NCI-H128 (cell line): ENCODE results near the gene ACADVL.

Experiments
- DNase-seq: peaks from one replicate; lab custom pipeline; 2025; ENCODE audit not compliant: unreplicated experiment; lab: John Stamatoyannopoulos, UW

The ACADVL gene

DNA sequence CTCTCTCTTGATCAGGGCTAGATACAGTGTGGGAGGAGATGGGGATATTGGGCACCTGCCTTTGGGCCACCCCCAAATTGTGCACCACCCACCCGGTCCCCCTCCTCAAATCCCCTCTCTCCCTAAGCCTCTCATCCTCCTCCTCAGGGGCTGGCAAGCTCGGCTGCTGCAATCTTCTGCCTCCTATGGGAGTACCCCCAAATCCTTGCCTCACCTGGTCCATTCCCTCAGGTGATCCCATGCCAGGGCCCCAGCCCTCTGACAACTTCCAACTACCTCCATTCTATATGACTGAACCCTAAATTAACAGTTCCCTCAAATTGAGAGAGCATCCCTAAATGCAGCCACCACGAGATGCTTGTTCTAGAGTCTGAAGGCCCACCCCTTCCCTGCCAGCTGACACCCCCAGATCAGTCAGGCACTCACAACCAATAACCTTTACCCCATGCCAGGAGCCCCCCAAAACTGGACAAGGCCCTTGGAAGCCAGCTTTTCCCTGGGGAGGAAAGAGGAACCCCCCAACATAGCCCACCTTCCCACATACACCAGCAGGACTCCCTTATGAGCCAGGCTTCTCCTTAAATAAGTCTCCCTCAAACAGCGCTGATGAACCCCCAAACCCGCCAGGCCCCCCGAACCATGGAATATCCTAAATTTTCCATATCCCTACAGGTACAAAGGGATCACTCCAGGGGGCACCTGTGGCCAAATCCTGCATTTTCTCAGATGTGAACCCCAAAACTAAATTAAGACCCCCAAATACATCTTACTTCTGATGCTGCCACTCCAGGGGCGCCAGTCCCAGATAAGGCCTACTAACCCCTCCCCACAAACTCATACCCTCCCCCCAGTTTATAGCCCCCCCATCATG, 3.3 kb upstream of the ACADVL start:
- DNase-seq, result no peak

DNA sequence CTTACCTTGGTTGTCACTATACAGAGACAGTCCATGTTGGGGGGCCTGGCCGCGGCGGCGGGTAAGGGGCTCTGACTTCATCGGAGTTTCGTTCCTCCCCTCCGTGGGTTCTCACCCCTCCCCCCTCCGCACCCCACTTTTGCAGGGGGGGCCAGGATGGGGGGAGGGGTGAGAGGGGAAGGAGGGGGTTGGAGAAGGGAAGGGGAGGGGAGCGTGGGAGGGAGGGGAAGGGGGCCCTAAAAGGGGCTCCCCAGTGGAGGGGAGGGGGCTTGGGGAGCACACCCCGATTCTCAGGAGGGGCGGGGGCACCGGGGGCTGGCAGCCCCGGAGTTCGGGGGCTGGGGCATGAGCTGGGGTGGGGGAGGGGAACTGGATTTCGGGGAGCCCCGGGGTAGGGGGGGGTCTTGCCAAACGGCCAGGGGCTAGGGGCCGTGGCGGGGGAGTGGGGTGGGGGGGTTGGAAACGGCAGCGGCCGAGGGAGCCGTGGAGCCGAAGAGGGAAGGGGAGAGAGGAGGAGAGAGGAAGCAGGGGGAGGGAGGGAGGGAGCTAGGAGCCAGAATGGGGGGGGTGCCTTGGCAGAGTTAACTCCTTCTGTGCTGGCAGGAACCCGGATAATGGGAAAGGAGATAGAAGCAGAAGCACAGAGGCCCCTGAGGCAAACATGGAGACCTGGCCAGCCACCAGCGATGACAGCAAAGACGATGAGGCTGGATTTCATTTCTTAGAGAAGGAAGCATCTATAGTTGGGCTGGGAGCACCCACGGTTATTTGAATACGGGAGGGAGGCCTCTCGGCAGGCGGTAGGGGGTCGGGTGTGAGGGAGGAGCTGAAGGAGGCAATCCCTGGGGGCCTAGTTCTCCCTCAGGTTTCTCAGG, 2.4 kb upstream of the ACADVL start:
- no peak for DNase-seq

DNA sequence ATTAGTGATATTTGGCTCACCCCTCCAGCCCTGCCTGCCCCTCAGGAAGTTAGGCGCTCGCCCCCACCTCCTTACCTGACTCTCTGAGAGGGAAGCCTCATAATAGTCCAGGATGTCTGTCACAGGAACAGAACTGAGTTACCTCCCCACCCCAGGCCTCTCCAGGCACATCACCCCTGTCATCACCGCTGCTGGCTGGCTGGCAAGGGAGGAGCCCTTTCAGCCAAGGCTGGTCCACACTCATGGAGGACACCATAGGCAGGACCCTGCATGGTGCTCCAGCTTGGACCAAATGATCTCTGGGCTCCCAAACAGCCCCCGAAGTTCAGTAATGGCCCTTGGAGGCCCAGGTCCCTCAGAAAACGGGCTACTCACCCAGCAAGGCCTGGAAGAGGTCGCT, 1.6 kb upstream of the ACADVL start:
- DNase-seq, result no peak

DNA sequence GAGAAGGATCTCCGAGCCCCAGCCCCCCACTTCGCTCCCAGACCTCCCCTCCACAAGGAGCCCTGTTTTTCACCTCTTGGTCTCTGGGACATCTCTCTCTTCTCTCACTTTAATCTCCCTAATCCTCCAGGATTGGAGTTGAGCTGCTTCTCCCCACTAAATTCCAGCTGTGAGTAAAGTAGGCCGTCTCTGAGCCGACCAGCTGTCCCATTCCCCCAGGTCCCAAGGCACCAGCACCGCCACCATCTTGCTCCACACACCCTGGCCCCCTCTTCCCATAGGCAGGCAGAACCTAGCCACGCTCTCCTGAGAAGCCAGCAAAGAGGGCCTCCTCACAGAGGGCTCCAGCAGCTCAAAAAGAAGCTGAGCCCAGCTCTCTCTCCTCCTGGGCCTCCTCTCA, 980 bp upstream of the ACADVL start:
- DNase-seq, result no peak

DNA sequence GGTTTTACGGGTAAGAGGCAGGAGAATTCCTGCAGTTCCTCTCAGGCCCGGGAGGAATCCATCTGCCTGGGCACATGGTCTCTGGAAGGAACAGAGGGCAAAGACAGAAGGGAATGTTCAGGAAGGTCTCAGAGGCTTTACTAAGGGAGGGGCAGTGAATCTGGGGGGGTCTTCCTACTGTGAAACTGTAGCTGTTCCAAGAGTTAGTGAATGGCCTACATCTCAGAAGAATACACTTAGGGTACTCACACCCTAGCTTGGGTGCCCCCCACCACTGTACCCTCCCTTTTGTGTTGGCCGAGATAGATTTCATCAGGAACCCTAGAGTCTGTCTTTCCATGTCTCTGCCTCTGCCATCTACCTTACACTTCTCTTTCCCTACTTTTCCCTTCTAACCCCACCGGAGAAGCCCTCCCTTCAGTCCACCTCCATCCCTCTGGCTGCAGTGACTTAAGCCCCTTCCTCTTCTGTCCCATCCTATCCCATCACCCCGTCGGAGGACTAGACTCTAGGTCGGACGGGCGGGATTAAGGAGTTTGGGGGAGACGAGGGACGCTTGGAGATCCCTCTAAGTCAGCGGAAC, 418 bp upstream of the ACADVL start:
- DNase-seq, result no peak

DNA sequence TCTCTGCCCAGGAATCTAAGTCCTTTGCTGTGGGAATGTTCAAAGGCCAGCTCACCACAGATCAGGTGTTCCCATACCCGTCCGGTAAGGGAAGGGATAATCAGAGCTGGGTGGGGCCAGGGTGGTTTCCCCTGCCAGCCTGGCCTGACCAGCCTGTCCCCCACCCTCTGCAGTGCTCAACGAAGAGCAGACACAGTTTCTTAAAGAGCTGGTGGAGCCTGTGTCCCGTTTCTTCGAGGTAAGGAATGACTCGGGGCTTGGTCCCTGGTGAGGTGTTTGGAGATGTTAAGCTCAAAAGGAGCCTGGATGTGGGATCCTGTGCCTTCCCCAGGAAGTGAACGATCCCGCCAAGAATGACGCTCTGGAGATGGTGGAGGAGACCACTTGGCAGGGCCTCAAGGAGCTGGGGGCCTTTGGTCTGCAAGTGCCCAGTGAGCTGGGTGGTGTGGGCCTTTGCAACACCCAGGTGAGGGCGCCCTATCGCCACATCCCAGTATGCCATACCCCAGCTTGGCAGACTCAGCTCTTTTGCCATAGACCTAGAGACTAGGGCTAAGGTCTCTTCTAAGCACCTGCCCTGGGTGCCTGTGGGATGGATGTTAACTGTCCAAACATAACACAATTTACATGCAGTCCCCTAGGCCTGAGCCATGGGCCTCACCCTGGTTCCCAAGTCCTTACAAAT, 997 bp downstream of the ACADVL start:
- DNase-seq, result peak; percentile 8

DNA sequence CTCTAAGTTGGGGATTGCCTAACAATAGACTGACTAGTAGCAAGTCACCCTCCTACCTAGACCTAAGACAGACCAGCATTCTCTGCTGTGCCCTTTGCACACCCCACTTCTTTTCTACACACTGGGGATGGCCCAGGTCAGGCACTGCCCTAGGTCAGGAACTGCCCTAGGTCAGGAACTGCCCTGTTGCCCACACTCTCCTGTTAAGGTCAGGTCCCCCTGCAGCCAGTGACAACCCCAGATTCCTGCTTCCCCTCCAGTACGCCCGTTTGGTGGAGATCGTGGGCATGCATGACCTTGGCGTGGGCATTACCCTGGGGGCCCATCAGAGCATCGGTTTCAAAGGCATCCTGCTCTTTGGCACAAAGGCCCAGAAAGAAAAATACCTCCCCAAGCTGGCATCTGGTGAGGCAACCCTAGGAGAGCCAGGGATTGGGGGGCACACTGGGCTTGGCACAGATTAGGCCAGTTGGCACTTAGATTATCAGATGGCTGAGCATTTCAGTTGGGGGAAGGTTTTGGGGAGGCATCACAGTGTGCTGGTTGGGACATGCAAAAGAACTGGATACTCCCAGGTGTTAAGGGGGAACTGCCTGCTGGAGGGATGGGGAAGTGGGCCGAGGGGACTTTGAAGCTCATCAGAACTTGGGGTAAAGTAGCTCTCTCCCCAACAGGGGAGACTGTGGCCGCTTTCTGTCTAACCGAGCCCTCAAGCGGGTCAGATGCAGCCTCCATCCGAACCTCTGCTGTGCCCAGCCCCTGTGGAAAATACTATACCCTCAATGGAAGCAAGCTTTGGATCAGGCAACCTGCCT, 1.7 kb downstream of the ACADVL start:
- no peak for DNase-seq

DNA sequence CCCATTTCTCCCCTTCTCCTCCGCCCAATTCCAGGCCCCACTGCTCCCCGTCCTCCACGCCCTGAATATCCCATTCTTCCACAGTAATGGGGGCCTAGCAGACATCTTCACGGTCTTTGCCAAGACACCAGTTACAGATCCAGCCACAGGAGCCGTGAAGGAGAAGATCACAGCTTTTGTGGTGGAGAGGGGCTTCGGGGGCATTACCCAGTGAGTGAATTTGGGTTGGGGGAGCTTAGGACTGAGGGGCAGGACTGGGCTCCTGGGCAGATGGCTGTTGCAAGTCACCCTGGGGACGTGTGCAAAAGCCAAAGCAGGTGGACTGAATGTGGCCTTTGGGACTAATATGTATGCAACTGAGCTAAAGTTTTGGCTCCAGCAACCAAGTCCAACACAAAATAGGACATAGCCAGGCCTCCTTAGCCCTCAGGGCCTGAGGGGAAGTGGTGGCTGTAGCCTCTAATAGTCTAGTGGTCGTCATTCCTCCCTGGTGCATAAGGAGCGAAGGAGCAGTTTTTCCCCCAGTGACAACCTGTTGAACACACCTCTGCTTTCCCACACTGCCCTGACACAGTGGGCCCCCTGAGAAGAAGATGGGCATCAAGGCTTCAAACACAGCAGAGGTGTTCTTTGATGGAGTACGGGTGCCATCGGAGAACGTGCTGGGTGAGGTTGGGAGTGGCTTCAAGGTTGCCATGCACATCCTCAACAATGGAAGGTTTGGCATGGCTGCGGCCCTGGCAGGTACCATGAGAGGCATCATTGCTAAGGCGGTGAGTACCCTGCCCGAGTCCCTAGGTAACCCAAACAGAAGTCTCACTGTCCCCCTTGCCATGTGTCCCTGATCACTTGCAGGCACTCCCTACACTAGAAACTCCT, 2.6 kb downstream of the ACADVL start:
- no peak for DNase-seq

DNA sequence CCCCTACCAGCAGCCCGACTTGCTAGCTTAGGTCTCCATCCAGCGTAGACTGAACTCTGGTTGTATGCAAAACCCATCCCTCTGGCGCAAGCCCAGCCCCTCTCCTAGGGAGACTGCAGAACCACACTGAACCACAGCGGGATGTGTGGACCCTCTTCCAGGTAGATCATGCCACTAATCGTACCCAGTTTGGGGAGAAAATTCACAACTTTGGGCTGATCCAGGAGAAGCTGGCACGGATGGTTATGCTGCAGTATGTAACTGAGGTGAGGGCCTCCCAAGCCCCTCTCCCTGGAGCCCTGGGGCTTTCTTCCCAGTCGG, 3.2 kb downstream of the ACADVL start:
- DNase-seq, result no peak

DNA sequence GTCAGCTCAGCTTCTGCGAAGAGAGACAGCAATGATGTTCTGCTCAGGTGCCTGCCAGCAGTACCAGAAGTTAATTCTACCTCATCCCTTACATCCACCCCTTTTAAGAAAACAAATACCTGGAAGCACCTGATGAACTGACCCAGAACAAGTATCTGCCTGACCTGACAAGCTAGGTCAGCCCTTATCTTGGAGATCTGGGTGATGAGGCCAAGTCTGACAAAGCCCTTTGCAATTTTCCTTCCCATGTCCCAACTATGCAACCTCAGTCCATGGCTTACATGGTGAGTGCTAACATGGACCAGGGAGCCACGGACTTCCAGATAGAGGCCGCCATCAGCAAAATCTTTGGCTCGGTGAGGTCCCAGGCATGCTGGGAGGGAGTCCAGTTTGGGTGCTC, 3.6 kb downstream of the ACADVL start:
- no peak for DNase-seq

DNA sequence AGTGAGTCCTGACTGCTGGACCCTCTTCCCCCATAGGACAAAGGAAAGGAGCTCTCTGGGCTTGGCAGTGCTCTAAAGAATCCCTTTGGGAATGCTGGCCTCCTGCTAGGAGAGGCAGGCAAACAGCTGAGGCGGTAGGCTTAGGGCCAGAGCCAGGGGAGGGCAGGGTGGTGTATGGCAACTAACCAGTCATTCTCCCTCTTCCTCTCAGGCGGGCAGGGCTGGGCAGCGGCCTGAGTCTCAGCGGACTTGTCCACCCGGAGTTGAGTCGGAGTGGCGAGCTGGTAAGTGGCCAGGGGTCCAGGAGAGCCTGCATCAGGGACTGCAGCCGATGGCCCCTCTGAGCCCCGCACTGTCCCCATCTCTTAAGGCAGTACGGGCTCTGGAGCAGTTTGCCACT, 4.4 kb downstream of the ACADVL start:
- DNase-seq, result no peak

DNA sequence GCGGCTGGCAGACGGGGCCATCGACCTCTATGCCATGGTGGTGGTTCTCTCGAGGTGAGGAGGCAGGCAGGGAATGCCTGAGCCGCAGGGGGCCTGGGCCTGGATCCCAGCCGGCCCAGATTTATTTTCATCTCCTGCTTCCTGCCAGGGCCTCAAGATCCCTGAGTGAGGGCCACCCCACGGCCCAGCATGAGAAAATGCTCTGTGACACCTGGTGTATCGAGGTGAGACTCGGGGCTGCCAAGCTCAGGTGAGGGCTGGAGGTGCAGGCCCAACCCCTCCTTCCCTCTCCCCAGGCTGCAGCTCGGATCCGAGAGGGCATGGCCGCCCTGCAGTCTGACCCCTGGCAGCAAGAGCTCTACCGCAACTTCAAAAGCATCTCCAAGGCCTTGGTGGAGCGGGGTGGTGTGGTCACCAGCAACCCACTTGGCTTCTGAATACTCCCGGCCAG, 4.9 kb downstream of the ACADVL start:
- no peak for DNase-seq

DNA sequence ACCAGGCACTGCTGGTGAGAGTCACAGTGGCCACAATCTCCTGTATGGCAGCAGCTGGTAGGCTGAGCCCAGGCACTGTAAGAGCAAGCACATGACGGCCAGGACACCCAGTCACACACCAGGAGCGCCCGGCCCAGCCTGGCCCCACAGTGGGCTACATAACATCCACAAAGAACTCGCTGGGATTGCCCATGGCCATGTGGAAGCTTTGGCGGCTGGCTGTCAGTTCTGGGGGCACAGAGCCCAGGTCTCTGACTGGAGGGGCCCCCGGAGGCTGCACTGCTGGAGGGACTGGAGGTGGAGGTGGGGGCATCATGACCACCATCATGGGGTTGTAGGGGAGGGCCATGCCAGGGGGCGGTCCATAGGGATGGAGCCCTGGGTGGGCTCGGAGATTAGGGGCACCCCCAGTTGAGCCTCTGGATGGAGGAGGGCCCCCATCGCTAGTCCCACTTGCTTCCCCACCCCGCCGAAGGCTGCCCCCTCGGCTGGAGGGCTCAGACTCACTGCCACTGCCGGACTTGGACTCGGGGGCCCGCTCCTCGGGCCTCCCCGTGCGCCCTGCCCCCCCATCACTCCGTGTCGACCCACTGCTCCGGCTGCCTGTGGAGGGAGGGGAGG, 6.1 kb downstream of the ACADVL start:
- DNase-seq, result no peak

DNA sequence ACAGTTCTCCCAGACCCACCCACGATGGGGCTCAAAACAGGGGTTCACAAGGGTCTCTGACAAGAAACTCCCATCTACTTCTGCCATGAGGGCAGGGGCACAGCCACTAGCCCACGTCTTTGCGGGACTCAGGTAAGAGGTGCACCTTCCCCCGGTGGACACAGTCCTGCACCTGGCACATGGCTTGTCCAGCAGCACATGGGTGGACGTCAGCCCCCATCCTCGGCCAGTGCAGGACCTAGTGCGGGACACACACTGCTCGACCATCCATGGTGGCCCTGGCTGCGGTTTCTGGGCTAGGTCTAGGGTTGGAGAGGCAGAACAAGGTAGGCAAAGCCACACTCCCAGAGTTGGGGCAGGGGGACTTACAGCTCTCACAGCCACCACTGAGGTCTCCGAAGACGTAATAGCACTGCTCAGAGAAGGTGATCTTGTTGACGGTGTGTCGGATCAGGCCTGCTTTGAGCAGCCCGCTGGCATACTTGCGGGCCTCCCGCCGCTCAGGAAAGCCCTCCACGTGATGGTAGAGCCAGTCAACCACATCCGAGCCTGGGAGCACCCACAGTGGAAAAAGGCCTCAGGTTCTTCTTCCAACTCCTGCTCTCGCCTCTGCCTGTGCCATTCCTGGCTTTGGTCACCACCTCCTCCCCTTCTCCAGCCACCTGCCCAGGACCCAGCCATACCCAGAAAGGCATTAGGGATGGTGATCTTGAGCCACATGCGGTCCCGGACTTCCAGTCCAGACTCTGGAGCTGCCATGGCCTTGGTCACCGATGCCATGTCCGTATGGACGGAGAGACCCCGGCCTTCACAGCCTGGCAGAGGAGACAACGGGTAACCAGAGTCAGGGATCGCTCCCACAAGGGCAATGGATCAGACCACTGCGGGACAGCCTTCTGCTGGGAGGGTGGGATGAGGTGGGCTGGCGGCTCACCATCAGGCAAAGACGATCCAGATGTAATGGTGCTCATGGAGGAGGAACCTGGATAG, 7.3 kb downstream of the ACADVL start:
- DNase-seq, result no peak

DNA sequence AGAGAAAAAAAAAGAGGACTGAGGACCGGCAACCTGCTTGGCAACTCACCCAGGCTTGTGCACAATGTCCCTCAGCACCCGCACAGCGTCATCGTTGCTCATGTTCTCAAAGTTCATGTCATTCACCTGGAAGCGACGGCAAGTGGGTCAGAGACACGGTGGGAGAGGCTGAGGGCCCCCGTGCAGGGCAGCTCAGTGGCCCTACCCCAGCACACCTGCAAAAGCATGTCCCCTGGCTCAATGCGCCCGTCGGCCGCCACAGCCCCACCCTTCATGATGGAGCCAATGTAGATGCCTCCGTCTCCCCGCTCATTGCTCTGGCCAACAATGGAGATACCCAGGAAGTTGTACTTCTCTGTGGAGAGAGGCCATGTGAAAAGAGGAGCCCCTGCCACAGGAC, 9.2 kb downstream of the ACADVL start:
- no peak for DNase-seq

DNA sequence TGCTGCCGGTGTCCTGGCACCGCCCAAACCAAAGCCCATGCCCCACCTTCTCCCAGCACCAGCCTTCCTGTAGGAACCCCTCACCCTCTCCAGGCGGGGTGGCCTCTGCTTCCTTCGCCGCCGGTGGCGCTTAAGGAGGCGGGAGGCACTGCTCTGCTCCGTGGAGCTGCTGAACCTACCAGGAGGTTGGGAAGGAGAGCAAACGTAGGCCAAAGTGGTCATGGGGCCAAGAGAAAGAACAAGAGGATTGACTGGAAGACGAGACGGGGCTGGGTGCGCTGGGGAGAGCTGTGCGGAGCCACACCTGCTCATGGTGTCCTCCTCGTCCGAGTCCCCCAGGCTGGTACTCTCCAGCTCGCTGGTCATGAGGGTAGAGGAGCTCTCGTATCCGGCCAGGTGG, 9.8 kb downstream of the ACADVL start:
- no peak for DNase-seq

DNA sequence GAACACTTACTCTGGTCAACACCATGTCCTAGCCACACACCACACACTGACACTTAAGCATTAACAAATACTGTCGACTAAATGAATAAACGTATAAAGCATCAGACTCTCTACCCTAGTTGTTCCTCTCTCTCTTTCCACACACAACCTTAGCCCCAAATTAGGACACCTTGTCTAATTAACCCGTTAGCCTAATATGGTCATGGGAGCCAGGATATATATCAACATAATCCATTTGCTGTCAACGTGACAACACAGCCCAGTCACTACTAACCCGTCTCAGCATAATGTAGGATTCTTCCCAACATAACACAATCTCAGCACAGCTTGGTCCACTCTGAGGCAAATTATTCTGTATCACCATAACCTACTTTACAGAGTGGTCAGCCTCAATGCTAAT, 12.4 kb downstream of the ACADVL start:
- DNase-seq, result no peak

DNA sequence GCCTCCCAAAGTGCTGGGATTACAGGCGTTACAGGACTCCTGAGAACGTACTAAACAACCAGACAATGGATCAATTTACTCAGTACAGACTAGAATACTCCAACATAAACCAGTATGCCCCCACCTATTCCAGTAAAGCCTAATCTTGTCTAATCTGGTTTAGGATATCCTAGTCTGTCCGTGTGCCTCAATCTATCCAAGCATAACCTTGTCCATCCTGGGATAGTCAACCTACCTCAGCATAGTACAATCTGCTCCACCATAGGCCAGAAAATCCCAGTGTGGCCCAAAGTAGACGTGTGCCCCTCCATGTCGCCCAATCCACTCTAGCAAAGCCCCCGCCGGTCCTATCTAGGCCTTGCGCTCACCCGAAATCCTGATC, 14.0 kb downstream of the ACADVL start:
- no peak for DNase-seq
